GM12874 (cell line): ENCODE data around the gene ATP11A.

Source experiments
- TF ChIP-seq, protein P1 (sequence below): IDR thresholded peaks from 2 replicates; pipeline ENCODE4 v1.5.1; 2011; ENCODE audit warnings: low read depth, mild to moderate bottlenecking, control low read depth, low read length, moderate library complexity; ENCODE audit not compliant: insufficient read depth

The ATP11A gene

DNA sequence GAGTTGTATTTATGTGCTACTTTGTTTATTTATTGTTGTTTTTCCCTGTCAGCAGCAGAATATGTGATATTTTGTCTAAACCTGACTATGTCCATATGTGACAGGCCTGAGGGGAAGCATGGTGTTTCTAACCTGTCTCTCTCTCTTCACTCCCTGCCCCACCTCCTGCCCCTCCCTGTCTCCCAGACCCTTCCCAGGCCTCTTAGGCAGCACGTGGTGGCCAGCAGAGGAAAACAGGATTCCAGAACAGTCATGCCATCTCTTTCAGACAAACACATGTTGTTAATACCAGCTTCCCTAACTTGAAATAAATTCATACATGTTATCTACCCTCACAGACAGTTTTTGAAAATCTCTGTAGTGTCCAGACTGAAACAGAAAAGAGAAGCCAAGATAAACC lies 31.0 kb upstream of the ATP11A start:
- TF ChIP-seq, protein P1, sequence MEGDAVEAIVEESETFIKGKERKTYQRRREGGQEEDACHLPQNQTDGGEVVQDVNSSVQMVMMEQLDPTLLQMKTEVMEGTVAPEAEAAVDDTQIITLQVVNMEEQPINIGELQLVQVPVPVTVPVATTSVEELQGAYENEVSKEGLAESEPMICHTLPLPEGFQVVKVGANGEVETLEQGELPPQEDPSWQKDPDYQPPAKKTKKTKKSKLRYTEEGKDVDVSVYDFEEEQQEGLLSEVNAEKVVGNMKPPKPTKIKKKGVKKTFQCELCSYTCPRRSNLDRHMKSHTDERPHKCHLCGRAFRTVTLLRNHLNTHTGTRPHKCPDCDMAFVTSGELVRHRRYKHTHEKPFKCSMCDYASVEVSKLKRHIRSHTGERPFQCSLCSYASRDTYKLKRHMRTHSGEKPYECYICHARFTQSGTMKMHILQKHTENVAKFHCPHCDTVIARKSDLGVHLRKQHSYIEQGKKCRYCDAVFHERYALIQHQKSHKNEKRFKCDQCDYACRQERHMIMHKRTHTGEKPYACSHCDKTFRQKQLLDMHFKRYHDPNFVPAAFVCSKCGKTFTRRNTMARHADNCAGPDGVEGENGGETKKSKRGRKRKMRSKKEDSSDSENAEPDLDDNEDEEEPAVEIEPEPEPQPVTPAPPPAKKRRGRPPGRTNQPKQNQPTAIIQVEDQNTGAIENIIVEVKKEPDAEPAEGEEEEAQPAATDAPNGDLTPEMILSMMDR, result no peak

DNA sequence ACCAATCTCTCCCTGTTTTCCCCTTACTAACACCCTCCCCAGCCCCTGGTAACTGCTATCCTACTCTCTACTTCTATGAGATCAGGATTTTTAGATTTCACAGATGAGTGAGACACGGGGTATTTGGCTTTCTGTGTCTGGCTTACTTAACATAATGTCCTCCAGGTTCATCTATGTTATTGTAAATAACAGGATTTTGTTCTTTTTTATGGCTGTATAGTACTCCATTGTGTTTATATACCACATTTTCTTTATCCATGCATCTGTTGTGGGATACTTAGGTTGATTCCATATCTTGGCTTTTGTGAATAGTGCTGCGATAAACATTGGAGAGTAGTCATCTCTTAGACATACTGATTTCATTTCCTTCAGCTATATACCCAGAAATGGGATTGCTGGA lies 28.5 kb upstream of the ATP11A start:
- TF ChIP-seq, protein P1, result no peak

DNA sequence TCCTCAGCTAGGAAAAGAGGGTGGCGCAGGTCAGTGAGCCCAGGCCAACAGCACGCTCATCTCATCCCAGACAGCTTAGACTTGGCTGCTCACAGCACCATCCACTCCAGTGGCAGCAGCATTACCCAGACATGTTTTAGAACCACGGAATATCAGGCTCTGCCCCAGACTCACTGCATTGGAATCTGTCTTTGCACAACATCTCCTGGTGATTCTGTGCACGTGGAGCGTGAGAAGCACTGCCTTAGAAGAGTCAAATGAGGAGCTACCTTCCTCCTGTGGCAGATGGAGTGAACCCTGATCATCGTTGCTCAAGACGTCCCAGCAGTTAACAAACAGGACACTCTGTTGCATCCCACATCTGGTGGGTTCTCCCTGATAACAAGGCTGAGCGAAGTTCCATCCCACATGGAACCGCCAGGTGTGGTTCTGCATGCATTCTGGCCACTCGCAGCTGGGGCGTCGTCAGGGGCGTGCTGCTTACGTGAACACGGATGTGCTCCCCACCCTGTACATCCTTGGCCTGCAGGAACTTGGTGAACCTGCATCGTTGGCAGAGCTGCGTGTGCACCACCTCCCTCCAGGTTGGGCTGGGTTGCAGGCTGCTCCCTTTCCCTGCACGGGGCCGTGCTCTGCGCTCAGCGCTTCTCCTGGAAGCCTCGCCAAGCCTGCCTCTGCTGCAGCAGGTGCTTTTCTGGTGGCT lies 25.2 kb upstream of the ATP11A start:
- TF ChIP-seq, protein P1, result no peak

DNA sequence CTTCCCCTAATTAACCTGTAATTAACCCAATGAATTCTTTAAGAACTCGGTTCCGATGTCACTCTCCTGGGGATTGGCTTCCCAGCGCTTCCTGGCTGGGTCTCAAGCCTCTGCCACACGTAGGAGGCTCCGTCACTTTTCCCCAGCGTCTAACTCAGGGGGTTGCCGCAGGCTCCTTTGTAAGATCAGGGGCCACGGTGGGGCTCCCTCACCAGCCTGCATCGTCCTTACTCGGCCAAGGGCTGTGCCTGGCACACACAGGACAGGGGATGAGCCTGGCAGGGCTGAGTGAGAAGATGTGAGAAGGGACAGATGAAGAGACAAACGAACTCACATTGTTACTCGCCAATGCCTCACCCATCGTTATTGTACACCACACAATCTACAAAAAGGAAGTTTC lies 20.9 kb upstream of the ATP11A start:
- TF ChIP-seq, protein P1, result no peak

DNA sequence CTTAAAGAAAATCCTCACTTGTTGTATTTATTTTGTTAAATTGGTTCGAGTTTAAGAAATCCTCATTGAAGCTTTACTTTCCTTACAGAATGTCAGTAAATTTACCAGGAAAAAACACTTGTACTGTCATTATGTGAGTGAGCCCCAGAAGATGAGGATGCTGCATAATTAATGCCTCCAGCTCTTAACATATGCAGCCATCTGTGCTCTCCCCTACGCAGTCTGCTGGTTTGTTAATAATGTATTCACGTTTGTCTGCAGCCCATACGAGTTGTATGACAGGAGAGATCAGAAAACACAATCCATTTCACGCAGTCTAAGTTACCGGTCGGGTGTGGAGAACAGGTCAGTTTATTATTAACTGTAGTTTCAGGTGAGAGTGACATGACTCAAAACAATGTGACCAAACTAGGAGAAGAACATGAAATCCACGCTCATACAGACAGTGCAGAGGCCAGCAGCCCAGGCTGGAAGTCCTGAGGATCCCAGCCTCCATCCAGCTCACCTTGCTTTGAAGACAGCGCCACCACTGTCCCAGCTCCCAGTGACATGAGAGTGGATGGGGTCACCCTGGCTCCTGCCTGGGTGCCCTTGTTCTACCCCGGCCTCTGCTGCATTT lies 19.8 kb upstream of the ATP11A start:
- TF ChIP-seq, protein P1, result no peak

DNA sequence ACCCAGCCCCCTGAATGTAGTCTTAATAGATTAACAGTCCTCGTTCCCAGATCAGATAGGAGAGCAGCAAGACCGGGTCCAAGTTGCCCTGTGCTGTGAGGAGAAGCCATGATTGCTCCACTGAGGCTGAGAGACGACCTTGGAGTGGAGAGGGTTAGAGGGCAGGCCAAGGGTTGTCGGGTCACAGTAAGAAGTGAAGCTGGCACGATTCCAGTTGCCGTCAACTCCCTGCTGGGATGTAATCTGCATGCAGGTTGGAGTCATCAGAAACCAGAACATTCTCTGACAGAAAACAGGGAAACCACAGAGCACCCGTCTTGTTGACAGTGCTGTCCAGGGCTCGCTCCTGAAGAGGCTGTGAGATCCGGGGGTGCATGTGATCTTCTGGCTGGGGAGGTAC lies 19.0 kb upstream of the ATP11A start:
- TF ChIP-seq, protein P1, result no peak

GRCh38 chr13:112671359-112671758 lies 18.5 kb upstream of the ATP11A start:
- TF ChIP-seq, protein P1, result no peak
